ENCODE measurements around the gene SEMA3D. TPM values are rescaled to one million over a fixed set of nuclear protein-coding genes. Genes with fewer than 3 reads are reported as not detected.
A peak's percentile ranks its signal among the peaks of the same experiment; 100 is the strongest.

SEMA3D gene
- polyA plus RNA-seq (ENCODE audit: insufficient read length in 3 of 3): 10 to 100 TPM; 44.8 to 46.1 (median 45.9) TPM
- long read RNA-seq, donor 1: 0 reads
- long read RNA-seq, donor 2: 0 reads
- long read RNA-seq, donor 3: 0 reads
- long read RNA-seq, donor 4: 0 reads
- long read RNA-seq, donor 5: 0 reads
- long read RNA-seq, donor 6: 0 reads
- long read RNA-seq, donor 7: 0 reads
- long read RNA-seq, donor 8: 0 reads
- long read RNA-seq, donor 9, full-length matches to known transcripts: 1 of 1 reads
- long read RNA-seq, donor 9, partial matches to known transcripts: 0 of 1 reads
- long read RNA-seq, donor 9, other reads (novel, unspliced or antisense): 0 of 1 reads
- long read RNA-seq, donor 10: 0 reads
- long read RNA-seq, donor 11, partial matches to known transcripts: 15 of 15 reads
- long read RNA-seq, donor 11, other reads (novel, unspliced or antisense): 0 of 15 reads
- long read RNA-seq, donor 12: 0 reads
- long read RNA-seq, donor 13: 0 reads
- long read RNA-seq, donor 14: 0 reads
- long read RNA-seq, donor 15: 0 reads
- long read RNA-seq, donor 16, partial matches to known transcripts: 7 of 7 reads
- long read RNA-seq, donor 16, other reads (novel, unspliced or antisense): 0 of 7 reads

DNA sequence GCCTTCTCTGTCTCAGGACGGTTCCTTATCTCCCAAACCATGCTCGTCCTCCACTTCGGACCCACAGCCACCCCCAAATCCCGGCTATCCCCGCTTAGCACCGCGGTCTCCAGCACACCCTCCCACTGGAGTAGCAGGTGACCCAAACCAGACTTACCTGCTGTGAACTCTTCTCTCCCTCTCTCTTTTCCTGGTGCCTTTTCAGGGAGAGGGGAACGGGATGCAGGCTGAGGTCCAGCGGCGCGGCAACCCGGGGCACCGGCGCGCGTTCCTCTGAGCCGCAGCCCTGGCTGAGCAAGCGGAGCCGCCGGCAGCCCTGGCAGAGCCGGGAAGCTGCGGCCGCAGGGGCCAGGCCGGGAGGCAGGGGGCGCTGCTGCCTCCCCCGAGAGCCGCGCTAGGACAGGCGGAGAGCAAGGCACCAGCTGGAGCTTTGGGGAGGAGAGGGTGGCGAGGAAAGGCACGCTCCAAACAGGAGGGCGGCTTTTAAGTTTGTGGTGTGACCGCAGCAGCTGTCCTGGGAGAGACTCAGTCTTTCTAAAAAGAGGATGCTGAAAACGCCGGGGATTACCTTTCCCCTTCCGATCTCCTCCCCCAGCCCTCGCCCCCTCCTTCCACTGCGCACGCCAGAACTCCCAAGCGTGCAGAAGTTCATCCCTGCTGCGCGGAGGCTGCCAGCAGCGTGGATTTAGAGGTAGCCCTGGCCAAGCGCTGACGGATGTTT, at the start of gene SEMA3D:
Gene SEMA3D, minus strand, starts transcription at position 536 of the 721 bp plus-strand sequence. CDS start 65,165 bp downstream, outside the sequence.
- DNase-seq (ENCODE audit: extremely low read depth in 1 of 11, low read depth in 9 of 11, low spot score in 4 of 11): peak; percentile 64 to 87 (median 83)

DNA sequence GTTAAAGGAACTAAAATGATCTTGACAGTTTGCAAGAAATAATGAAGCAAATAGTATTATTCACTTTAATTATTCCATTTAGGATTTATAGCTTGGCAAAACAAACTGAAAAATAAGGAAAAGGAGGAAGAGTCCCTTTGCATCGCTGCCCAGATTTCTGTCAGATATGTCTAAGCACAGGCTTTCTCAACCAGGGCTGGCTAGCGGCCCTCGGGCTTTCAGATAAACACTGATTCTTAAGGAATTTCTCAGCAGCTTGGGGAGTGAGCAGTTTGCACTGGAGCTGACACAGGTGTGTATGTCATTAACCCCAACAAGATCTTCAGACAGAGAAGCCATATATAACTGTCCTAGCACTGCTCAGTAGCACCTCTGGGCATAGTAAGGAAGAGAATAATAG, 47.9 kb upstream of the SEMA3D start:
- DNase-seq (ENCODE audit: extremely low read depth in 1 of 11, low read depth in 9 of 11, low spot score in 4 of 11): no peak

DNA sequence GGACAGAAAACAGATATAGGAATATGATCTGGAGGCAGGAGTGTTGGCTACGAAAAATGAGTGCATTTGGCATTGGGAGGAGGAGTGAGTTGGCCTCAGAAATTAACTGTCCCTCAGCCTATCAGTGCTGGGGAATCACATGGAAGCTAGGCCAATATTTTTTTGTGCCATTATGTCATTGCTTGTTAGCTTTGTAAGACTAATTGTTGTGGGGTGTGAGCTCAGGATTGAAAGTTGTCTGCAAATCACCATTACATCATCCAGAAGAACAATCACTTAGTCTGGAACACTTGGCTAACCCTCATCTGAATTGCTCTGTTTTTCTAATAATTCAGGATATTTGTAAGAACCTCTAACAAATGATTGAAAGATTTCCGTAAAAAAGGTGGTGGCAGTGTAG, 45.2 kb upstream of the SEMA3D start:
- DNase-seq (ENCODE audit: extremely low read depth in 1 of 11, low read depth in 9 of 11, low spot score in 4 of 11): no peak

DNA sequence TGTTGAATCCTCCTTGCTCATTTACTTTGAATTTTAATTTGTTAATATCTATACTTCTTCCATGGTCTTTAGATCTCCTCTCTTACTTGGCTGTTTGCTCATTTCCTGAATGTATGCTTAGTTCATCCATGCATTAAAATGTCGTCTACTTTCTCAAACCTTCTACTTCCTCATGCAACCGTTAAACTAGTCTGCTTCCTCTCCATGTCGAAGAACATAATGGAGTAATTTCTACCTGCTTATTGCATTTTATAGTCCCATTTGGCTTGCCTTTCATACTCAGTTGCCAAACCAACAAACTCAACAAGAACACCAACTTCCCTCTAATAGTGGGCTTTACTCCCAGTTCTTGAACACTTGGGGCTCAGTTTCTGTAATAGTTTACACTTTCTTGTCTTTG, 43.8 kb upstream of the SEMA3D start:
- no peak for DNase-seq (ENCODE audit: extremely low read depth in 1 of 11, low read depth in 9 of 11, low spot score in 4 of 11)

DNA sequence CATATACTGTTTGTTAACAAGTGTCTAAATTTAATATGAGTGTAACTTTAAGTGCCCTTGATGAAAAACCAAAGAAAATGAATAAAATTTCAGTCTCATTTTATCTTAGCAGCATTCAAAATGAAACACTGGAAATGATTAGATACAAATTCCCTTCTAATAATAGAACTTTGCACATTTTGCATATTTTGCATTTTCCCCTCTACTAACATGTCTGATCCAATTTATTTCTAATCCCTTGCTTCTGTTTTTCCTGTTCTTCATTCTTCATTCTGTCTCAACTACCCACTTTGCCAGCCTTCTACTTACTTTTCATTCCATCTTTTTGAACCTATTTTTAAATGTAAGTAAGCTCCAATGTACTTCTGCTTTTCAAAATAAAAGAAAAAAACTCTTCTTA, 42.7 kb upstream of the SEMA3D start:
- DNase-seq (ENCODE audit: extremely low read depth in 1 of 11, low read depth in 9 of 11, low spot score in 4 of 11): no peak

DNA sequence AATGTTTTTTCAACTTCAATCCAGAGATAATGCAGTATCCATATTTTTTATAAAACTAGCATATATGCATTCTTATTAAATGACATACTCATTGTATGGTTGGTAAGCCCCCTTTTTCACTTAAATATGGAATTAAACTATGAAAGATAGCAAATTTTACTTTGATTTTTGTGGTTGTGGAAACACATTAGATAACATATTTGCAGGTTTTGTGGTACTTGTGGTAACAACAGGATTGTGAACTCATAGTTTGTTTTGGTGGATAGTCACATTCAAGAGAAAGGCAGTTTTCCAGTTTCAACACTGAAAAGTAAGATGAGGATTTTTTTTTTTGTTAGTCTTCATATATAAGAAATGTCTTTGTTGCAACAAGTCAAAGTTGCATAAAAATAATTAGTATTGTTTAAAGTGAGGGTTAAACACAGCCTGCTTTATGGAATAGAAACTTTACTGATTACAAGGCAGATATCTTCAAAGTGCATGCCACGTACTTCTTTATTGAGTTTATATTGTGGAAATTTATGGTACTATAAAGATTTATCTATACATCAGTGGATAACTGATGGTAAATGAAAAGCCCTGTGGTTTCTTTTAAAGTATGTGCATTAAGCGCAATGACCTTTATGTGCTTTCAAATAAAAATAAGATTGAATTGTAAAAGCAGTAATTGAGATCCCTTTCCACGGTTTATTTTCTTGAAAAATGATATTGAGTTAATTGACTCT, 39.7 kb upstream of the SEMA3D start:
- DNase-seq (ENCODE audit: extremely low read depth in 1 of 11, low read depth in 9 of 11, low spot score in 4 of 11): no peak

DNA sequence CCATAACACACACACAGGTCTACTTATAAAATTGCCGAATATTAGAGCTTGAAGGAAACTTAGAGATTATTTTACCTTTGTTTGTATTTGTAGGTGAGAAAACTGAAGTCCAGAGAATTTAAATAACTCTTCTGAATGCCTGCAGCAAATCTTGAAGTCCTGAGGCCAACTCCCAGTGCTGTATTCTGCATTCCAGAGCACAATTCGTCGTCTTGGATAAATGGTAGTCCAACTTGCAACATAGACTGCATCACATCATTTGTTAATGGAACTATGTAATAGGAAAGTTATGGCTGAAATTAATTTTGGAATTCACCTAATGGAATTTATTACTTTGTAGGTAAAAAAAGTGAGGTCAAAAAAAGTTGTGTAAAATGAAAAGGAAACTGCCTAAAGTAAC, 37.3 kb upstream of the SEMA3D start:
- DNase-seq (ENCODE audit: extremely low read depth in 1 of 11, low read depth in 9 of 11, low spot score in 4 of 11): no peak

DNA sequence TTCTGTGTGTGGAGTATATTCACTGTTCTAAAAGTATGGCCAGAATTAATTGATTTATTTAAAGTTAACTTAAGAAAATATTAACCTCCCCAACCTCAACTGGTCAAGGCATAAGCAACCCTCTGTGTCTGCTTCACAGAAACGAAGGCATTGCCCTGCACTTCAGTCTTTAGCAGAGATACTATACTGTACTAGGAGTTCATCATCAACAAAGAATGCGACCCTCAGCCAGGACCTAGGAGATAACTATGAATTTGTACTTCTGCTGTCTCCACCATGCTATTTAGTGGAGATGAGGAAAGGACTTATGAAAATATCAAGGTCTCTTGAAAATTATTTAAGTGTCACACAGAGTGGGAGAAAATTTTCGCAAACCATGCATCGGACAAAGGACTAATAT, 35.7 kb upstream of the SEMA3D start:
- DNase-seq (ENCODE audit: extremely low read depth in 1 of 11, low read depth in 9 of 11, low spot score in 4 of 11): no peak

DNA sequence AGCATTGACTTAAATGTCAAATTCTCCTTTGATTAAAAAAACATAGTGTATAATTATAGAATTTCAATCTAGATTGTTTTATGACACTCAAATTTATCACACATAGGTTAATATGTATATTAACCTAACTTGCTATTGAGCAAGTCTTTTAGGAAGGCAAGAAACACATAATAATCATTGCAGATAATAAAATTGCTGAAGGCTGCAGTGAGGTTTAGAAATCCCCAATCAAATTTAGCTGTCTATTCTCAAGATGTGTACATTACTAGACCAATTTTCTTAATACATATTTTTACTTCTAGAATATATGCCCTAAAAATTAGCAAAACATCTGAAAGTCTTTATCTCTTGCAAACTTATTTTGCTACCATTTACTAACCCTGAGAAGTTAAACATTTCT, 34.9 kb upstream of the SEMA3D start:
- DNase-seq (ENCODE audit: extremely low read depth in 1 of 11, low read depth in 9 of 11, low spot score in 4 of 11): no peak

DNA sequence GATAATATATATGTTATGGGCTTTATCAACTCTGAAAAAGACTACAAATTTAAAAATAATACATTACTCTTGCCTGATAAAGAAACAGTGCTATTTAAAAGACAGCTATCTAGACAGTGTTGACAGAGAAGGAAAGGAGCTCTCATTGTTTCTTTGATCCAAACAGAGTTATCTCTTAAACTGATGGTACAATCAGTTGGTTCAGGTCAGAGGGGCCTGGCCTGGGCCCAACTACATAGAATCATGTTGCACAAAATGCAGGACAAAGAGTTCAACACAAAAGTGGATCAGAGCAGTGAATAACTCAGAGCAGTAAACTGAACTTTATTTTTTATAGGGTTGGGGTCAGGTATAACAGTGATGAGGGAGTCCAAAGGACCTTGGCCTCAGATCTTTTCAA, 33.8 kb upstream of the SEMA3D start:
- no peak for DNase-seq (ENCODE audit: extremely low read depth in 1 of 11, low read depth in 9 of 11, low spot score in 4 of 11)

DNA sequence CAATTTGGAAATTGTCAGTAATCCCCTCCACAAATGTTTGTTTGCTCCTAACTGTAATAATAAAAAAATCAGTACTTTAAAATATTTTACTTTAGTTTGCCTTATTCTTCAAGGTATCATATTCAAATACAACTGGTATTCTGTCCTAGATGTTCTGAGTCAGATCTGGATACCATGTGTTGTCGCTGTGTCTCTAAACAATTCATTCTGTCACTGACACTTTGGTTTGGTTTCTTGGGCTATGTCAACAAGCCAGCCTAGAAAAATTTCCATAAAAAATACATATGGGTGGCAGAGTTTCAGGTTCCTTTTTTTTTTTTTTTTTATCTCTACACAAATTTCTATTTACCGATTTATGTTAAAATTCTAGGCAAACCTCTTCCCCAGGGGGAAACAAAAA, 33.2 kb upstream of the SEMA3D start:
- DNase-seq (ENCODE audit: extremely low read depth in 1 of 11, low read depth in 9 of 11, low spot score in 4 of 11): no peak

DNA sequence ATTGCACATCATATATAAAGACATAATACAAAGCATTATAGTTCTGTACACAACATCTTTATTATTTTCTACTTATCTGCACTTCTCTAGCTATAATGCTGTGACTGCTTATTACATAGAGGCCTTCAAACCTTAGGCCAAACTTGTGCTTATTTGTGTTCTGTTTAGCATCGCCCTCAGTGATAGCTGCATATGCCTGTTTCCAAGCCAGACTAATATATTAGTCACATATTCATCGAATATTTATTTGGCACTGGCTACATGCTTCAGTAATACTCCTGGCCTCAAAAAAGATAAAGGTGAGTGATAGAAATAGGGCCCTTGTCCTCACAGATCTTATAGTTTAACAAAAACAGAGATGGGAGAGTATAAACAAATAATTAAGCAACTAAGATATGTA, 30.2 kb upstream of the SEMA3D start:
- no peak for DNase-seq (ENCODE audit: extremely low read depth in 1 of 11, low read depth in 9 of 11, low spot score in 4 of 11)

DNA sequence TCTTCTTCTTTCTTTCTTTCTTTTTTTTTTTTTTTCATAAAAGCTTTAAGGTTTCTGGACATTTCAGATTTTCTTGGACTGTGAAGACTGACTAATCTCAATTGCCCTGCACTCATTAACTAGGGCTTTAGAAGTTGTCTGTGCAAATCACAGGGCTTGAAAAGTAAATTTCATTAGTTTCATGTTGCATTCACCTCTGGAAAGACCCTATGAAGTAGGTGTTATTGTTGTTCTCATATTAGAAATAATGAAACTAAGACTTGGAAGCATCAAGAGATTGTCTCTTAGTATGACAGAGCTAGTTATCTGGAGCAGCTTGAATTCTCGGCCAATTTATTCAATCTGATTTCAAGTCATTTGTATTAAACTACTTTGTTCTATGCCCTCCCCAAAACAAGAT, 28.2 kb upstream of the SEMA3D start:
- DNase-seq (ENCODE audit: extremely low read depth in 1 of 11, low read depth in 9 of 11, low spot score in 4 of 11): no peak

DNA sequence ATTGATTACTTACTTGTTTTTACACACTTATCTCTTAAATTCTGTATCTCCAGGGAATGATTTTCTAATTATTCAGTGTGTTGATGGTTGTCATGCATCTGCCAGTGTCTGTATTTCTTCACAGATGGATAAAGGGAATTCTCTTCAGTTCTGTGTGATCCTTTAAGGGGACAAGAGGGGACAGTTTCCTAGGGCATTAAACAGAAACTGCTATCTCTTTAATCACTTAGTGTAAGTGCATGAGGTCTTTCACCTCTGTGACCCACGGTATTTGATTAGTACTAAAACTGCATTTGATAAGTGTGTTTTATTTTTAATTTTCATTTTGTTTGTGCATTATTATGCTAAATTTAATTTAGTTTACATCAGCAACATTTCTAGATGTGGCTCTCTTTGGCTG, 26.6 kb upstream of the SEMA3D start:
- no peak for DNase-seq (ENCODE audit: extremely low read depth in 1 of 11, low read depth in 9 of 11, low spot score in 4 of 11)

DNA sequence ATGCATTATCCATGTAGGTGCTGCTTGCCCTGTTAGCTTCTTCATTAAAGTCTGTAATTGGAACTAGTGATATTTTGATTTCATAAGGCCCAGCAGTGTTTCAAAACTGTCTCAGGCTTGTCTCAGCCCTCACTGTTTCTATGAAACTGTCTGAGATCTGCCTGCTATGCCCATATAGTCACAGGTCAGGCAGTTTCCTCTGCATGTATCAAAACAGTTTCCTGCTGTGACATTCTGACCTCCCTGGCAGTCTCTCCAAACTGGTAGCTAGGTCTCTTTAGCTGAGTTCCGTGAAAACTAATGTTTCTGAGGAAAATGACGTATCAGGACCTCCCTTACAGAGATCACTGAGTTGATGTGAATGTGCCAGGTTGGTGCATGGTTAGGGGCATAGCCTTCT, 18.9 kb upstream of the SEMA3D start:
- no peak for DNase-seq (ENCODE audit: extremely low read depth in 1 of 11, low read depth in 9 of 11, low spot score in 4 of 11)

DNA sequence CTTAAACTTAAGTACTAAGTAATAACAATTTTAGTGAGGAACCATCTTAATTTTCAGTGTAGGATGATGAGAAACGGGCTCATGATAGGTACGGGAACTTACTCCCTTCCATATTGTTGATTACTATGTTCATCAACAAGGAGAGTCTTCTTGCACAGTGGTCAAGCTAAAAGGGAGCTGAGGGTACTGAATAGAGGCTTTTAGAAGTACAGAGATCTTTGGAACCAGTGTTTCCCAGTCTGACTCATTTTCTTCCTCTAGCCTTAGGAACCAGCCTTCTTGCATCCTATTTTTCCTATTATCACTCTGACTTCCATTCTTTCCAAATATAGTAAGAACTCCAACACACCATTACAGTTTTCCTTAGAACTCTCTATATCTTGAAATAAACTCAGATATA, 17.6 kb upstream of the SEMA3D start:
- no peak for DNase-seq (ENCODE audit: extremely low read depth in 1 of 11, low read depth in 9 of 11, low spot score in 4 of 11)

DNA sequence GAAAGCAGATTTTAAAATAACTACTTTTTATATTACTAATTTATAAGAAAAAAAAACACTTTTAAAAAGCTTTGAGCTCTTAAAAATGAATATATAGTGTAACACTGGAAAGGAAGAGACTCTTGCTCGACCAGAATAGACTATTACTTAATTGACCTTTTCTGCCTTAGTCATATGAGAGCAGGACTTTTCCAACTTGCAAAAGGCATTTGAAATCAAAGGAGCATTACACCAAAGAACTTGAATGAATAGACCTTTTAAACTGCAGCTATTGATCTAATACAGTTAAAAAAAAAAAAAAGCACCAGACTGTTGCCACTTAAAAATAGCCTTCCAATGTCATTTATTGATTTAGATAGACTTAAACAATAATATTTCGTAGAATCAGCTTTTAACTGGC, 17.2 kb upstream of the SEMA3D start:
- DNase-seq (ENCODE audit: extremely low read depth in 1 of 11, low read depth in 9 of 11, low spot score in 4 of 11): no peak

DNA sequence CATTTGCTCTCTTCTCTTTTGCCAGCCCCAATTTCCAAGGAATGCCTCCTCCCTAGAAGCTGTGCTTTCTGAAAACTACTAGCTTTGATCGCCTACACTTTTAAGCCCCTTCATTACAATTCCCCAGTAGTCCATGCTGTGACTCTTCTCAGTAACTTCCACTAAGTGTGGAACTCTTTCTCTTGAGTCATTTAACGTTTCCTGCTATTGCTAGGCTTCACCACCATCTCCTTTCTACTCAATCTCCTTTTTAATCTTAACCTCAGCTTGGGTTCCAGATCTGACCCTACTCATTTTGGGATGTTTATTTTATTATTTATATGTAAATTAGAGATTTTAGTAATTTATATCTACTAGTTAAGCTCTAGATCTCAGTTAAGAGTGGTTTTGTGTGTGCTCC, 14.4 kb upstream of the SEMA3D start:
- no peak for DNase-seq (ENCODE audit: extremely low read depth in 1 of 11, low read depth in 9 of 11, low spot score in 4 of 11)

DNA sequence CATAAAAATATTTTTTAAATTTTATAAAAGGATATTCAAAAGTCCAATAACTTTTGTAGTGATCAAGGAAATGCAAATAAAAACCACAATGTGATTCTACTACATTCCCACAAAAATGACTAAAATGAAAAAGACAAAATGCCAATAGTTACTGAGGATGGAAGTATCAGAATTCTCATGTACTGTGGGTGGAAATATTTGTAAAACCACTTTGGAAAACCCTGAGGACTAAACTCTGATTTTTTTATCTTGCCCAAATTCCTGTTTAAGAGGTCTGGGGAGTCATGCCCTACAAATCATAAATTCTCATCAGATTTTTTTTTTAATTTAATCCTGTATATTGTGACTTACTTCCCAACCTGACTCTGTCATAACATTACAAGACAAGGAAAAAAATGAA, 9.8 kb upstream of the SEMA3D start:
- DNase-seq (ENCODE audit: extremely low read depth in 1 of 11, low read depth in 9 of 11, low spot score in 4 of 11): no peak

DNA sequence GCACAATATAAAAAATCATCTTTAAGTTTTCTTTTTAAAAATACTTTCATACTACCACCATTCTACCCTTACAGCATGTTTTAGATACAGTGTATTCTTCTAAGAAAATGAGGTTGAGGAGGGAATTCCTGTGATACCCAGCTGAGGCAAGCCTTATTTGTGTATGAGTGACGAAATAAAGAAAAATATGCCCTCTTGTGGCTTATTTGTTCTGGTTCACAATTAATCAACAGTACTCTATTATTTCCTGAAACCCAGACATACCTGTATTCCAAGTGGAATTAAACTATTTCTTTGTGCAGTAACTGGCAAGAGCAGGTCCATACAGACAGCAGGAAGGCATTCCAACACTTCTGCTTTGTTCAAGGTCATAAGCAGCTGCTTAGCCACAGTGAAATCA, 4.5 kb upstream of the SEMA3D start:
- peak in 1 of 11 donors; percentile 15 for DNase-seq (ENCODE audit: extremely low read depth in 1 of 11, low read depth in 9 of 11, low spot score in 4 of 11)
